ENCODE data around the gene NBEAL2.
A peak's percentile ranks its signal among the peaks of the same experiment; 100 is the strongest.

Gene NBEAL2

GRCh38 chr3:46989146-46989810 is 9.8 kb downstream of the NBEAL2 start:
- DNase-seq, result no peak

GRCh38 chr3:46990573-46991374 is 11.3 kb downstream of the NBEAL2 start:
- DNase-seq, result no peak

DNA sequence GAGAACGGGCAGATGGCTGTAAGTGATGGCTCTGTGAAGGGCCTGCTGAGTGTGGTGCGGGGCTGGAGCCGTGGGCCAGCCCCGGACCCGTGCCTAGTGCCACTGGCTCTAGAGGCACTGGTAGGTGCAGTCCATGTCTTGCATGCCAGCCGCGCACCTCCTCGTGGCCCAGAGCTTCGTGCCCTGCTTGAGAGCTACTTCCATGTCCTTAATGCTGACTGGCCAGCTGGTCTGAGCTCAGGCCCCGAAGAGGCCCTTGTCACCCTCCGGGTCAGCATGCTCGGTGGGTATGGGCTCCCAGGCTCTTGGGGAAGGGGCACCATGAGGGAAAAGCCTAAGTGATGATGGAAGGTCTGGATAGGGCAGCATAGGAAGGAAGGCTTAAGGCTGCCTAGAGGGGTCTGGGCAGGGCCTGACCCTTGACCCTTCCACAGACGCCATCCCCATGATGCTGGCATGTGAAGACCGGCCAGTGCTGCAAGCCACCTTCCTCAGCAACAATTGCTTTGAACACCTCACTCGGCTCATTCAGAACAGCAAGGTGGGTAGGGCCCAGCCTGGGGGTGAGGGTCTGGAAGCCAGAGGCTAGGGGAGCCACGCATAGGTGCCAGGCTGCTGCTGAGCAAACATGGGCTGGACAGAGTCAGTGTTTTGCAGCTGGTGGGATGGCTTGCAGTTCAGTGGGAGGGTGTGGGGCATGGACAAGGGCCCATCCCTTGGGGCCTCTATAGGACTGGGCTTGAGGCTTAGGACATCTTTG is 12.1 kb downstream of the NBEAL2 start:
- DNase-seq, result no peak

GRCh38 chr3:46992231-46992630 is 12.8 kb downstream of the NBEAL2 start:
- no peak for DNase-seq

DNA sequence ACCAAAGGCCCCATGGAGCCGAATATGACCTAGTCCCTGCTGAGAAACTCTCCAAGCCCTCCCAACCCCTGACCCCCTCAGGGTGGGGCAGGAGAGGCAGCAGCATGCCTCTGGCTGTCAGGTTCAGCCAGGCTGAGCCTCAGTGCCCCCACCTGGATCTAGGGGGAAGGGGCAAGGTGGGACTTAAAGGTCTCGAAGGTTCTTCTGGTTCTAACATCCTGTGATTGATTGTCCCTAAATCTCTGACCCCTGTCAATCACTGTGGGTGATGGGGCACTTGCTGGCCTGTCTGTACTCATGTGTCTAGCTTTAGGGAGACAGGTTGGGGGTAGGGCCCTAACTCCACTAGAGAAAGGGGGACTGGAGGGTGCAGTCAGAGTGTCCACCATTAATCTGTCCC is 13.8 kb downstream of the NBEAL2 start:
- no peak for DNase-seq

DNA sequence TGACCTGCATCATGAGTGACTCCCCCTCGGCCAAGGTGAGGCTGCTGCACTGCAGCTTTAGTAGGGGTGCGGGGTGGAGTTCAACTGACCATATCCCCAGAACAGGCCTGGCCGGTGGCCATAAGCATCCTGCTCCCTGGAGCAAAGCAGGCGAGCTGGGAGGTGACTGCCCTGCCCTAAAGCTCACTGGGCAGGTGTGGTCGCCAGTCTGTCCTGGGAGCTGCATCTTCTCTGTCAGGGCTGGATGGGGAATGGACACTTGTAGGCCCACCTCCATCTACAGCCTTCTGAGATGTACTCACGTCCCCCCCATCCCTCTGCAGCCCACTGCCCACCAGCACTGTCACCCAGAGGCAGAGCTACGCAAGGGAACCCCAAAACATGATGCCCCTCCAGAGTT is 14.5 kb downstream of the NBEAL2 start:
- DNase-seq, result no peak

DNA sequence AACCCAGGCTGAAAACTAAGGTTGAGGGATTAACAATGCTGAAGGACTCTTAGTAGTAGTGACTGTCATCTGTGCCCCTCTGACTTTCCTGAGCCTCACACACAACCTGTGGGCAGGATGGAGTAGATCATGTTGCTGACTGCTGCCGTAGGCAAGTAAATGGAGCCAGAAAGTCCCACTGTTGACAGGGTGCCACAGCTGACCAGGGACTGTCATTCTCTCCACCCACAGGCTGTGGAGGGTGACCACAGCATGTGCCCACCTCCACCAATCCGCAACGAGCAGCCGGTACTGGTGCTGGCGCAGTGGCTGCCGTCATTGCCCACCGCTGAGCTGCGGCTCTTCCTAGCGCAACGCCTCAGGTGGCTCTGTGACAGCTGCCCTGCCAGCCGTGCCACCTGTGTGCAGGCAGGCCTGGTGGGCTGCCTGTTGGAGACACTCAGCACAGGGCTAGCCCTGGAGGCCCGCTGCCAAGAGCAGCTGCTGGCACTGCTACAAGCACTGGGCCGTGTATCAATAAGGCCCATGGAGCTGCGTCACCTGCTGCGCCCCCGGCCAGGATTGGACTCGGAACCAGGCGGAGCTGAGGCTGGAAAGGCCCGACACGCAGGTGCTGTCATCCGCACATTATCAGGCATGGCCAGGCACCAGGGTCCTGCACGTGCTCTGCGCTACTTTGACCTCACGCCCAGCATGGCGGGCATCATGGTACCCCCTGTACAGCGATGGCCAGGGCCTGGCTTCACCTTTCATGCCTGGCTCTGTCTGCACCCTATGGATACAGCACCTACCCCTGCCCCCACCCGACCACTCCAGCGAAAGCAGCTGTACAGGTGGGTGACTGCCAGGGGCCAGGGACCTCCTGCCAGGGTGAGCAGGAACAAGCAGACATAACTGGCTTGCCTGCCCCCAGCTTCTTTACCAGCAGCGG is 15.6 kb downstream of the NBEAL2 start:
- DNase-seq, result no peak

GRCh38 chr3:46995901-46996562 is 16.6 kb downstream of the NBEAL2 start:
- no peak for DNase-seq

DNA sequence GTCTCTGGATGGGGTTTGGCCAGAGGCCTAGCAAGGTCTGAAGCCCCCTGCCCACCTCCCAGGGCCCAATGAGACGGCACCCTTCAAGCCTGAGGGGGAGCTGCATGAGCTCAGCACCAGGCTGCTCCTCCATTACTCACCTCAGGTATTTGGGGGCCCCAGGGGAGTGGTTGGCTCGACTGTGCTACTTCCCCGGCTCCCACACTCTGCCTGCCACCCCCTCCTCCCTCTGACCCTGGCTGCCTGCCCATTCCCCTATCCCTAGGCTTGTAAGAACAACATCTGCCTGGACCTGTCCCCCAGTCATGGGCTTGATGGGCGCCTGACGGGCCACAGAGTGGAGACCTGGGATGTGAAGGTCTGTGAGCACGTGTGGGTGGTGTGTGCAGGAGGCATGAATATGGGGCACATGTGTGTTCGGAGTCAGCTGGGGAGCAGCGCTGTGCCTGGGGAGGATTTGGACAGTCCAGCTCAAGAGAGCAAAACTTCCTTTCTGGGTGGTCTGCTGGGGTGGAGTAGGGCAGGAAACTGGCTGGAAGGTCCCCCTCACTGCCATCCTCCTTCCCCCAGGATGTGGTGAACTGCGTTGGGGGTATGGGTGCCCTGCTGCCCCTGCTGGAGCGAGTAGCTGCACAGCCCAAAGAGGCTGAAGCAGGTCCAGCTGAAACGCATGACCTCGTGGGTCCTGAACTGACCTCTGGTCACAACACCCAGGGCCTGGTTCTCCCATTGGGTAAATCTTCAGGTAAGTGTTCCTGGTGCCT is 17.4 kb downstream of the NBEAL2 start:
- DNase-seq, result no peak

- no peak for DNase-seq
Measured at GRCh38 chr3:46997453-46998091, 18.1 kb downstream of the NBEAL2 start.

DNA sequence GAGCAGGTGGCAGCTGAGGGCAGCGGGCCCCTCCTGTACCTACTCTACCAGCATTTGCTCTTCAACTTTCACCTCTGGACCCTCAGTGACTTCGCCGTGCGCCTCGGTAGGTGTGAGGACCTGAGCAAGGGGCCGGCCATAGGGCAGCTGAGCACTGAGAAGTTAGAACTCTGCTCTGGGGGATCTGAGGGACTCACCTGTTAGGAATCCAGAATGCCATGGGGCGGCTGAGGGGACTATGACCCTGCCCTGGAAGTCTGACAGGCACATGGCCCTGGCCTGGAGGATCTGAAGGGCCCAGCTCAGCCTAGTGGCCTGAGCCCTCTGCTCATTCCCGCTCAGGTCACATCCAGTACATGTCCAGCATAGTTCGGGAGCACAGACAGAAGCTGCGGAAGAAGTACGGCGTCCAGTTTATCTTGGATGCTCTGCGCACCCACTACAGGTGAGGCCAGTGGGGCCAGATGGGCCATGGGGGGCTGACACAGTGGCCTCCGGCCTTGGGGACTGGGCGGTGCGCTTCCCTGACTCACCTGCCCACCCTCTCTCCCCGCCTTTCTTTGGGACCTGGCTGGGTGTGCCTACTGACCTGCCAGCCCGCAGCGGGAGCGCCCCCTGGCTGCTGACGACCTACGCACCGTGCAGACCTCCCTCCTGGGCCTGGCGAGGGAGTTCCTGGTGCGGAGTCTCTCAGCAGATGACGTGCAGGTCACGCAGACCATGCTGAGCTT is 18.8 kb downstream of the NBEAL2 start:
- DNase-seq, result peak; percentile 66

DNA sequence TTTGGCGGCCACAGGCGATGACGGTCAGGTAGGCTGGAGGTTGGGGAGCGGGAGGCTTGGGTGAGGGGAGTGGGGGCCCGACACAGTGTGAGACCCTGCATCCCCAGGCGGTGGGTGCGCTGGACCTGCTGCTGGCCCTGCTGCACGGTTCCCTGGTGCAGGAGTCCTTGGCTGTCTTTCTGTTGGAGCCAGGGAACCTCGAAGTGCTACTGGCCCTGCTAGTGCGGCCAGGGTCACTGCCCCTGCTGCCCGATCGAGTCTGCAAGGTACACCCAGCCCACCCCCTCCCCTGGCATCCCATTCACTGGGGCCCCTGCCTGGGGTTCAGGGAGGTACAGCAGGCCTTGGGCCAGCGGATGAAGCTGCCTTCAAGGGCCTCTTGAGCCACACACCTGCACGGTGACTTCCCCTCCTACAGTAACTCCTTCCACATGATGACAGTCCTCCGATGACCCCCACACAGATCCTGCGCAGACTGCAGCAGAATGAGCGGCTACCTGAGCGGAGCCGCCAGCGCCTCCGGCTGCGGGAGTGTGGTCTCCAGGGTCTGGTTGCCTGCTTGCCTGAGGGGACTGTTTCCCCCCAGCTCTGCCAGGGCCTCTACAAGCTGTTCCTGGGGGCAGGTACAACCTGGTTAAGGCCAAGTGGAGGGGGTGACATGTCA is 19.5 kb downstream of the NBEAL2 start:
- DNase-seq, result no peak

DNA sequence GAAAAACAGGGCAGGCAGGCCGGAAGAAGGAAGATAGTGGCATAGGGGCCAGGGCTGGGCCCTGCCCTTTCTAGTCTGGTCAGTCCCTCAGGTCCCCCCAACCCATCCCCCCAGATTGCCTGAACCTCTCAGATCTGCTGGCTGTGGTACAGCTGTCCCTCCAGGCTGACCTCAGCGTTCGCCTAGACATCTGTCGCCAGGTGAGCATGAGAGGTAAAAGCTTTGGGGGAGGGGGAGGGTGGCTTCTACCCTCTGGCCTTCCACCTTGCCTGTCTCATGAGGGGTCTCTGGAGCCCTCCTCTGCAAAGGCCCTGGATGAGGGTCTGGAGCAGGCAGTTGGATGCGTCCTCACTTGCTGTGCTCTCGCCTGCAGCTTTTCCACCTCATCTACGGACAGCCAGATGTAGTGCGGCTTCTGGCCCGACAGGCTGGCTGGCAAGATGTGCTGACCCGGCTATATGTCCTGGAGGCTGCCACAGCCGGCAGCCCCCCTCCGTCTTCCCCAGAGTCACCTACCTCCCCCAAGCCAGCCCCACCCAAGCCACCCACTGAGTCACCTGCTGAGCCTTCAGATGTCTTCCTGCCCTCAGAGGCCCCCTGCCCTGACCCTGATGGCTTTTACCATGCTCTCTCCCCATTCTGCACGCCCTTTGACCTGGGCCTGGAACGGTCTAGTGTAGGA is 20.2 kb downstream of the NBEAL2 start:
- DNase-seq, result no peak

GRCh38 chr3:47000198-47000815 is 20.8 kb downstream of the NBEAL2 start:
- DNase-seq, result no peak

GRCh38 chr3:47000922-47001730 is 21.7 kb downstream of the NBEAL2 start:
- no peak for DNase-seq

GRCh38 chr3:47001731-47002170 is 22.3 kb downstream of the NBEAL2 start:
- DNase-seq, result no peak
